T-helper 1 cell treated with Interleukin-12 subunit alpha and Interleukin-12 subunit beta and Interleukin-4 antibody, amounts not matched to agents 30 ng/mL and 1 ng/mL, for 36 hours (primary cell): ENCODE measurements around the gene HTR3B. TPM values are rescaled to one million over a fixed set of nuclear protein-coding genes. Genes with fewer than 3 reads are reported as not detected.
"Not testable (repeated sequence)": the region's sequence is repeated elsewhere in the genome, so short reads cannot be mapped to it uniquely, and the experiment has no call there.

ENCODE experiments used
- intact Hi-C: fragments of 100-400 bp; cut with micrococcal nuclease; formaldehyde crosslinking; loops from one replicate; pipeline ENCODE4 v1.15.1; 2024
- total RNA-seq: library from RNA; stranded (reverse); gene quantifications from 2 replicates; pipeline ENCODE4 v1.2.3, GENCODE V29; 2022

The HTR3B gene
- total RNA-seq, 1 donor from 2014 or later, result not detected

DNA sequence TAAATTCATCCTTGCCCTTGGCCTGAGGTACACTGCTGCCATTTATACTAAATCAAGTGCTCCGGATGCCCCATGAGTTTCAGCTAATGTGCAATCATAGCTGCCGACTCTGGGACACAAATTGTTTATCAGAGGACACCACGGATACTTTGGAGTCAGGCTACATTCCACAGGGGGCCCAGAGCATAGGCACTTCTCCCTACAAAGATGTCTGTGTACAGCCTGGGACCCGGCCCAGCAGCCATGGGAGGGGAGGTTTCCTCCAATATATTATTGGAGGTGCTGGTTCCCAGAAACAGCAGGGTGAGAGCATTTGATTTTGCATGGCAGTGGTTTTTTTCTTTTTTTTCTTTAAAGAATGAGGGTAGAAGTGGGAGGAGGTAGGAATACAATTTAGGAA is 31.3 kb downstream of the HTR3B start:
- intact Hi-C loops, result no loop called here

DNA sequence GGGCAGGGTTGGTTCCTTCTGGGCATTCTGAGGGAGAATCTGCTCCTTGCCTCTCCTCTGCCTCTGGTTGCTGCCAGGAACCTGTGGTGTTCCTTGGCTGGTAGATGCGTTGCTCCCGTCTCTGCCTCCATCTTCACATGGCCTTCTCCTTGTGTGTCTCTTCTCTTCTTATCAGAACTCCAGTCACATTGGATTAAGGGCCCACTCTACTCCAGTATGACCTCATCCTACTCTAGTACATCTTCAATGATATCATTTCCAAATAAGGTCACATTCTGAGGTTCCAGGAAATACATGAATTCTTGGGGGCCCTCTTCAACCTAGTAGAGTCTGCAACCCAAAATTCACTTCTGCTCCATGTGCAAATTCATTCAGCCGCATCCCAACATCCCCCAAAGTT is 33.3 kb downstream of the HTR3B start:
- intact Hi-C loops, result no loop called here

DNA sequence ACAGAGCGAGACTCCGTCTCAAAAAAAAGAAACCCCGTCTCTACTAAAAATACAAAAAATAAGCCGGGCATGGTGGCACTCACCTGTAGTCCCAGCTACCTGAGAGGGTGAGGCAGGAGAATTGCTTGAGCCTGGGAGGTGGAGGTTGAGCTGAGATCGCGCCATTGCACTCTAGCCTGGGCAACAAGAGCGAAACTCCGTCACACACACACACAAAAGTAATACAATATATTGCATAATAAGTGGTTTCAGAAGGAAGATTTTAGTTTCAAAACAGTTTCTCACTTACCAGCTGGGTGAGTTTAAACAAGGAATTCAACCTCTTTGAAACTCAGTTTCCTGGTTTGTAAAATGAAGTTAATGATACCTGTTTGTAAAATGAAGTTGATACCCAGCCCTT is 37.7 kb downstream of the HTR3B start:
- intact Hi-C loops, result no loop called here

DNA sequence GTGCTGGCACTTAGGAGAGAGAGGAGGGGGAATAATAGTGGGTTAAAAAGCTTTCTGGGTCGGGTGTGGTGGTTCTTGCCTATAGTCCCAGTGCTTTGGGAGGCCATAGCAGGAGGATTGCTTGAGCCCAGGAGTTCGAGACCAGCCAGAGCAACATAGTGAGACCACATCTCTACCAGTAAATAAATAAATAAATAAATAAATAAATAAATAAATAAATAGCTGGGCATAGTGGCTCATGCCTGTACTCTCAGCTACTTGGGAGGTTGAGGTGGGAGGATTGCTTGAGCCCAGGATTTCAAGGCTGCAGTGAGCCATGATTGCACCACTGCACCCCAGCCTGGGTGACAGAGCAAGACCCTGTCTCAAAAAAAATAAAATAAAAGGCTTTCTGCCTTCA is 41.6 kb downstream of the HTR3B start:
- intact Hi-C loops, result not testable (repeated sequence)

DNA sequence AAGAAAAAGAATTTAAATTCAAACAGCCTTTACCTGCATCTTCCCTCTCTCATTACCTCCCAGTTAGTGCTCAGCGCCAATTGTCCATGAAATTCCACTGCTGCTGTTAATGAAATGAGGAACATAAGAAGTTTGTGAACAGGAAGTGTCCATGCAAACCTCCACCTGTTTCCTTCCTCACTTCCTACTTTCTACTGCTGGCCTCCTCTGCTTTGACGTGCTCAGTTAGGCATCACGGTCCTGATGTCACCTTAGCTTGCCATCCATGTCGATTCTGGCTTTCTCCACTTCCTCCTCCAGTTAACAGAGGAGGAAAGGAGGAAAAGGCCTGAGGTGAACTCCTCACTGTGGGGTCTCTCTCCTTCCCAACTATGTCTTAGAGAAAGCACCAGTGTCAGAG is 43.4 kb downstream of the HTR3B start:
- intact Hi-C loops, result no loop called here

DNA sequence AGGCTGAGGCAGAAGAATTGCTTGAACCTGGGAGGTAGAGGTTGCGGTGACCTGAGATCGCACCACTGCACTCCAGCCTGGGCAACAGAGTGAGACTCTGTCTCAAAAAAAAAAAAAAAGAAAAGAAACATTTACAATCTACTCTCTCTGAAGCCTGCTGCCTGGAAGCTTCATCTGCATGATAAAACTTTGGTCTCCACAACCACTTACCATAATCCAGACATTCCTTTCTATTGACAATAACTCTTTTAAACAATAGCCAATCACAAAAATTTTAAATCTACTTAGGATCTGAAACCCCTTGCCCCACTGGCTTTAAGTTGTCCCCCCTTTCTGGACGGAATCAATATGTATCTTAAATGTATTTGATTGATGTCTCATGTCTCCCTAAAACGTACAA is 45.3 kb downstream of the HTR3B start:
- intact Hi-C loops, result no loop called here

DNA sequence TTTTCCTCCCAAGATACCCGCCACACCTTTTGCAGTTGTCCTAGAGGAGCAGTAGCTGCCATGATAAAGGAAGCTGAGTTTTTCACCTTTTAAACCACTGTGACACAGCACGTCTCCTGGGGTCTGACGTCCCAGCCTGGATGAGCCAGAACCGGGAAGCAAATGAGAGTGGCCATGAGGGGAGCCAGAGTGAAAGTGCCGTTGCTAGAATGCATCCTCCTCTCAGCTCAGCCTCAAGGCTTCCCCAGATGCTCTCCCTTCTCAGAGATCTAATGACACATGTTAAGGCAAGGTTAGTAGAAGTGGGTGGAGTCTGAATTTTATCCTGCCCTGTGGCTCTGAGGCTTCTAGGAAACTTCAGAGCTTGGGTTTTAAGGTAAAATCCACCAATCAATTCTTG is 46.9 kb downstream of the HTR3B start:
- intact Hi-C loops, result no loop called here

- intact Hi-C loops, result no loop called here
Observed at GRCh38 chr11:113952070-113952469, 47.5 kb downstream of the HTR3B start.

- intact Hi-C loops, result no loop called here
Observed at GRCh38 chr11:113952588-113952987, 48.0 kb downstream of the HTR3B start.

- intact Hi-C loops, result no loop called here
Observed at GRCh38 chr11:113954235-113954634, 49.6 kb downstream of the HTR3B start.

GRCh38 chr11:113956986-113957385 is 52.4 kb downstream of the HTR3B start:
- intact Hi-C loops, result no loop called here

GRCh38 chr11:113960702-113961330 is 56.2 kb downstream of the HTR3B start:
- intact Hi-C loops, result no loop called here

- intact Hi-C loops, result no loop called here
Observed at GRCh38 chr11:113967361-113967760, 62.8 kb downstream of the HTR3B start.

- intact Hi-C loops, result no loop called here
Observed at GRCh38 chr11:113971506-113972195, 67.1 kb downstream of the HTR3B start.

- intact Hi-C loops, result no loop called here
Observed at GRCh38 chr11:113974741-113975470, 70.3 kb downstream of the HTR3B start, which contains the start of gene HTR3A. HTR3A (plus strand) TSS chr11:113975108; CDS start chr11:113975326, 218 bp downstream.

GRCh38 chr11:113977071-113977490 is 72.5 kb downstream of the HTR3B start:
- intact Hi-C loops, result no loop called here

GRCh38 chr11:113977701-113978100 is 73.1 kb downstream of the HTR3B start:
- intact Hi-C loops, result no loop called here

- intact Hi-C loops, result no loop called here
Observed at GRCh38 chr11:113979431-113979830, 74.8 kb downstream of the HTR3B start.

DNA sequence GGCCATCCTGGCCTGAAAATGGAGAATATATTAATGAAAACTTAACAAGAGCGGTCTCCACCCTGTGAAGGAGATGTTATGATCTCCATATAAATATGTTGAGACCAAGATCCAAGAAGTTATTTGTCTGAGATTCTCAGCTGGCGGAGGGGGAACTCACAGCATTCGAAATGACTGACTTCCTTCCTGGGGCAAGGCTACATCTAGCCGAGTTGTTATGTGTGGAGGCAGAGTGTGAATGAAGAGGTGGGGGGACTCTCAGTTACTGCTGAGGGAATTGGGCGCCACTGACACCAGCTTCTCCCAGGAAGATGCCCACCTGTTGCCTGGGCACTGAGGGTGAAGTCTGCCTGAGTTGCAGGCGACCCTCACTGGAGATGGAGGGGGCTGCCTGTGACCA is 76.2 kb downstream of the HTR3B start:
- intact Hi-C loops, result no loop called here

DNA sequence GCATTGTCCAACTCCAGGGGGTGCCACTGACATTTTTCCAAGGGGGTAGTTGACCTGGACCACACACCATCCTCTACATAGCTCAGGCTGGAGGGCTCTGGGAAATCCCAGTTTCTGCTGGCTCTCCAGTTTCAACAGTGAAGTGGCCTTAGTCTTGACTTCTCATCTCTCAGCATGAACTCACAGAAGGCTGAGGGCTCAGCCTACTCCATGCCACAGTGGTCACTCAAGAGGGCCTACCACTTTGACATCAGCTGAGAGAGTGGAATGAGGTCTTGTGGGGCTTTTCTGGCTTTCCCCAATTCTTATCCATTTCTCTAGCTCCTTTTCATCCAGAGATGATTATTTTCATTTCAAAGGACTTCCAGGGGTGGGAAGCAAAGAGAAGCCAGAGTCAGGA is 77.7 kb downstream of the HTR3B start:
- intact Hi-C loops, result no loop called here

- intact Hi-C loops, result no loop called here
Observed at GRCh38 chr11:113984781-113985180, 80.2 kb downstream of the HTR3B start.

GRCh38 chr11:113985906-113986305 is 81.3 kb downstream of the HTR3B start:
- intact Hi-C loops, result no loop called here
